Epithelial cell of proximal tubule (primary cell): Measurements from ENCODE around the gene GRM7. TPM values are rescaled to one million over a fixed set of nuclear protein-coding genes. Genes with fewer than 3 reads are reported as not detected.

ENCODE experiments used
- DNase-seq: peaks from one replicate; pipeline ENCODE4 v3.0.0-alpha.2; 2011; ENCODE audit warnings: low read depth
- H3K4me3 ChIP-seq: 2 replicates; pipeline ENCODE4 v1.5.1; 2011; ENCODE audit warnings: low read depth, mild to moderate bottlenecking, low read length
- total RNA-seq: library from RNA; depleted of rRNA; stranded (reverse); fragments of >200 nt; gene quantifications from 2 replicates; pipeline ENCODE4 v1.2.3, GENCODE V29; 2015
- TF ChIP-seq, protein P1 (sequence below): conservative IDR thresholded peaks from 2 replicates; pipeline ENCODE4 v1.5.1; 2012; ENCODE audit warnings: low read depth, mild to moderate bottlenecking, low read length

GRM7 gene
- total RNA-seq, 1 donor from 2014 or later = not detected

DNA sequence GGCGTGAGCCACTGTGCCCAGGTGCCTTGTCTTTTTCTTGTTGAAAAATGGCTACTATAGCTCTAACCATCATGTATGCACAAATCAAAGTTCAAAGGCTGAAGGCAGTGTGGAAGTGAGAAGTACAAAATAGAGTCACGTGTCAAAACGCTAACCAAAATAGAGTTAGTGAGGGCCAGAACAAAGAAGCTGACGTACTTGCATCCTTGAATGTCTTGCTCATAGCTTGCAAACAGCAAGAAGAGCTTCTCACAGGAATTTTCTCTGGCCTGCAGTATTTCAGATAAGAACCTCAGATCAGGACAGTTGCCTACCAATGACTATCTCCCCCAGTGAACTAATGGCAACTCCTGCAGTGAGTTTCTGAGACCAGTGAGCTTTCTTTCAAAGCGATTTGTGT is 713.5 kb downstream of the GRM7 start:
- DNase-seq = no peak
- TF ChIP-seq, protein P1, sequence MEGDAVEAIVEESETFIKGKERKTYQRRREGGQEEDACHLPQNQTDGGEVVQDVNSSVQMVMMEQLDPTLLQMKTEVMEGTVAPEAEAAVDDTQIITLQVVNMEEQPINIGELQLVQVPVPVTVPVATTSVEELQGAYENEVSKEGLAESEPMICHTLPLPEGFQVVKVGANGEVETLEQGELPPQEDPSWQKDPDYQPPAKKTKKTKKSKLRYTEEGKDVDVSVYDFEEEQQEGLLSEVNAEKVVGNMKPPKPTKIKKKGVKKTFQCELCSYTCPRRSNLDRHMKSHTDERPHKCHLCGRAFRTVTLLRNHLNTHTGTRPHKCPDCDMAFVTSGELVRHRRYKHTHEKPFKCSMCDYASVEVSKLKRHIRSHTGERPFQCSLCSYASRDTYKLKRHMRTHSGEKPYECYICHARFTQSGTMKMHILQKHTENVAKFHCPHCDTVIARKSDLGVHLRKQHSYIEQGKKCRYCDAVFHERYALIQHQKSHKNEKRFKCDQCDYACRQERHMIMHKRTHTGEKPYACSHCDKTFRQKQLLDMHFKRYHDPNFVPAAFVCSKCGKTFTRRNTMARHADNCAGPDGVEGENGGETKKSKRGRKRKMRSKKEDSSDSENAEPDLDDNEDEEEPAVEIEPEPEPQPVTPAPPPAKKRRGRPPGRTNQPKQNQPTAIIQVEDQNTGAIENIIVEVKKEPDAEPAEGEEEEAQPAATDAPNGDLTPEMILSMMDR = no peak
- no peak overlapping the region for H3K4me3 ChIP-seq

- DNase-seq = no peak
- H3K4me3 ChIP-seq = no peak overlapping the region
- TF ChIP-seq, protein P1 = no peak
Observed at GRCh38 chr3:7576071-7576470, 715.2 kb downstream of the GRM7 start.

DNA sequence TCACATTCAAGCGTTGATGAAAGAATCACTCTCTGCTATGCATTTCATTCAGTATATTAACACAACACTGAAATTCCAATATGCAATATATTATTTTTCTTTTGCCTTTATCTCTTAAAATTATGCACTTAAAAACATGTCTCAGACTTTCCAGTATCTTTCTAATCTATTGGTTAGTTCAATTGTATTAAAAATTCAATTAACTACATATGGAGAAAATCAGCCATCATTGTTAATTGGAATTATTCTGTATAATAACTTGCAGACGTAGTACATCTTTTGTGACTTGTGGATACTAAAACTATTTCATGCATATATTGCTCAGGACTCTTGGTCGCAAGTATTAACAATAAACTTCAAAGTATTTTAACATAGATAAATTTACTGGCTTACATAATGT is 715.6 kb downstream of the GRM7 start:
- TF ChIP-seq, protein P1 = no peak
- H3K4me3 ChIP-seq = no peak overlapping the region
- no peak for DNase-seq

DNA sequence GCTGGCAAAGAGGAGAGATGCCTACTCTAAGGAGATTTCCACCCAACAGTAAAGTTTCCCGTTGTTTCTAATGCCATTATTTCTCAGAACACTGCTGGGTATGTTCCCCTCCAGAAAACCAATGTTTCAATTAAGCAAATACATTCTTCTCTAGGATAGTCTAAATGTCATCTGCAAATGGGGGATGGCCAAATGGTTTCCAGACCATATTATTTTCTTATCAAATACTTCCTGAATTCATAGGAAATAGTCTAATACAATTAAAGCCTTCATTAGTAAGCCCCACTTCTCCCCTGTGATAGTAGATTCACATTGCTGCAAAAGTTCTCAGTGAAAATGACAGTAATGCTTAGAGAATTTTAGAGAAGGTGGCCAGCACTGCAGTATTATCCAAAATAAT is 716.6 kb downstream of the GRM7 start:
- no peak overlapping the region for H3K4me3 ChIP-seq
- TF ChIP-seq, protein P1 = no peak
- no peak for DNase-seq

DNA sequence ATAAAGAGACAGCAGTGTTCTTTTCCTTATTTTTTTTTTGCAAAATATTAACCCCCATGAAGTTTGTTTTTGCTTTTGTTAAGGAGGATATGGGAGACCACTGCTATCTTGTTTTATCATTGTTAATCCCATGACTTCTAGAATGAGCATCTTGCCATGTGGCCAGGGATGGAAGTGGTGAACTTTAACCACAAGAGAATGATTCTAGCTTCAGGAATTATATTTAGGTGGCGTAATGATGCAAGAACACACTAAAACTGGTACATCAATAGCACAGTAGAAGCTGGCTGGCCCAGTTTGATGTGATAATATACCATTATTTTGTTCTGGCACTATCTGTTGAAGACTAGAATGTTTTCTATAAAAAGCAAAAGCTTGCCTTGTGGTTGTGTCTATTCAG is 720.9 kb downstream of the GRM7 start:
- DNase-seq = no peak
- TF ChIP-seq, protein P1 = no peak
- no peak overlapping the region for H3K4me3 ChIP-seq

DNA sequence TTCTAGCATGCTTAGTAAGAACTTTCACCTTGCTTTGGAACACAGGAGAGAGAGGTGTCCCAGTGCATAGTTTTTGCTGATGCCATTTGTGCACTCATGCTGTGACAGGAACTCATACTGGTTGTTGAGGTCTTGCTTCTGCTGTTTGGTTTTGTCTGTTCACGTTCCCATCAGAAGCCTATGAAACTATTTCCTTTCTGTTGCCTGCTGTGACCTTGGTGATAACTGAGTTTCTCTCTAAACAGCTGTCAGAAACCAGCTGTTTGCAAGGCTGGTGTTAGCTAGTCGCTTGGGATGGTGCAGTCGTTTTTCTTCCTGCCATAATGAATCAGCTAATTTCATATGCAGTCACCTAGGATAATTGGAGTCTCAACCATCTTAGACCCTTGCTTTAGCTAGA is 724.1 kb downstream of the GRM7 start:
- H3K4me3 ChIP-seq = no peak overlapping the region
- no peak for DNase-seq
- TF ChIP-seq, protein P1 = no peak

- H3K4me3 ChIP-seq = no peak overlapping the region
- no peak for DNase-seq
- TF ChIP-seq, protein P1 = no peak
Observed at GRCh38 chr3:7588236-7588635, 727.3 kb downstream of the GRM7 start.
